HEK293T (cell line): ENCODE measurements around the gene ANXA11.

Experiments used
- BHLHE40 ChIP-seq: fragments of 450-650 bp; IDR thresholded peaks from 2 replicates; pipeline ENCODE4 v1.6.1; 2016; ENCODE audit warnings: mild to moderate bottlenecking, moderate library complexity, borderline replicate concordance
- CTBP1 ChIP-seq: fragments of 450-650 bp; IDR thresholded peaks from 2 replicates; pipeline ENCODE4 v1.6.1; 2016; ENCODE audit warnings: borderline replicate concordance
- FOXA1 ChIP-seq: fragments of 450-650 bp; IDR thresholded peaks from 2 replicates; pipeline ENCODE4 v1.6.1; 2016; ENCODE audit warnings: mild to moderate bottlenecking
- FOXK2 ChIP-seq: fragments of 450-650 bp; IDR thresholded peaks from 2 replicates; pipeline ENCODE4 v1.6.1; 2016; ENCODE audit warnings: mild to moderate bottlenecking
- FOXM1 ChIP-seq: fragments of 450-650 bp; IDR thresholded peaks from 2 replicates; pipeline ENCODE4 v1.6.1; 2017; ENCODE audit warnings: mild to moderate bottlenecking, borderline replicate concordance
- HDGF ChIP-seq: fragments of 450-650 bp; IDR thresholded peaks from 2 replicates; pipeline ENCODE4 v1.6.1; 2017; ENCODE audit warnings: antibody characterized with exemption, borderline replicate concordance
- L3MBTL2 ChIP-seq: fragments of 450-650 bp; conservative IDR thresholded peaks from 2 replicates; pipeline ENCODE4 v1.6.1; 2016; ENCODE audit warnings: mild to moderate bottlenecking
- LEF1 ChIP-seq: fragments of 450-650 bp; IDR thresholded peaks from 2 replicates; pipeline ENCODE4 v1.6.1; 2017; ENCODE audit warnings: mild to moderate bottlenecking, borderline replicate concordance
- NFRKB ChIP-seq: fragments of 450-650 bp; IDR thresholded peaks from 2 replicates; pipeline ENCODE4 v1.6.1; 2016; ENCODE audit warnings: mild to moderate bottlenecking, moderate library complexity
- SP1 ChIP-seq: fragments of 450-650 bp; IDR thresholded peaks from 2 replicates; pipeline ENCODE4 v1.6.1; 2017
- SUZ12 ChIP-seq: fragments of 450-650 bp; IDR thresholded peaks from 2 replicates; pipeline ENCODE4 v1.6.1; 2016; ENCODE audit warnings: mild to moderate bottlenecking

- TF ChIP-seq FOXK2 (no peak), L3MBTL2 (no peak), FOXA1 (no peak), BHLHE40 (no peak), SUZ12 (no peak), LEF1 (no peak), SP1 (no peak), CTBP1 (no peak), FOXM1 (no peak), NFRKB (no peak), HDGF (no peak)
Measured at GRCh38 chr10:80159166-80159873, 46.0 kb downstream of the ANXA11 start.
